Measurements from ENCODE around the gene MGAT1. TPM values are rescaled to one million over a fixed set of nuclear protein-coding genes. Genes with fewer than 3 reads are reported as not detected.
A peak's percentile ranks its signal among the peaks of the same experiment; 100 is the strongest.
"Not testable (repeated sequence)": the region's sequence is repeated elsewhere in the genome, so short reads cannot be mapped to it uniquely, and the experiment has no call there.

MGAT1 gene
- total RNA-seq, 2 experiments from 2014 or later = 141 to 142 TPM

GRCh38 chr5:180792287-180792964, 10.2 kb downstream of the MGAT1 start:
- Mint-ChIP-seq H3K27ac (no peak overlapping the region), H3K4me1 (peaks cover 42% of the 10 kb centered on the region), H3K4me3 (no peak overlapping the region), H3K36me3 (peaks cover 42% of the 10 kb centered on the region), H3K27me3 (no peaks in the 10 kb centered on the region), H3K9me3 (ENCODE audit: low read depth) (no peaks in the 10 kb centered on the region)
- DNase-seq (no peak), ATAC-seq (no peak)
- CTCF ChIA-PET = interaction anchor here (1.6 kb wide), 1 partner anchor 10 kb away, joined by 4 read pairs; no protein-coding TSS in a partner anchor

DNA sequence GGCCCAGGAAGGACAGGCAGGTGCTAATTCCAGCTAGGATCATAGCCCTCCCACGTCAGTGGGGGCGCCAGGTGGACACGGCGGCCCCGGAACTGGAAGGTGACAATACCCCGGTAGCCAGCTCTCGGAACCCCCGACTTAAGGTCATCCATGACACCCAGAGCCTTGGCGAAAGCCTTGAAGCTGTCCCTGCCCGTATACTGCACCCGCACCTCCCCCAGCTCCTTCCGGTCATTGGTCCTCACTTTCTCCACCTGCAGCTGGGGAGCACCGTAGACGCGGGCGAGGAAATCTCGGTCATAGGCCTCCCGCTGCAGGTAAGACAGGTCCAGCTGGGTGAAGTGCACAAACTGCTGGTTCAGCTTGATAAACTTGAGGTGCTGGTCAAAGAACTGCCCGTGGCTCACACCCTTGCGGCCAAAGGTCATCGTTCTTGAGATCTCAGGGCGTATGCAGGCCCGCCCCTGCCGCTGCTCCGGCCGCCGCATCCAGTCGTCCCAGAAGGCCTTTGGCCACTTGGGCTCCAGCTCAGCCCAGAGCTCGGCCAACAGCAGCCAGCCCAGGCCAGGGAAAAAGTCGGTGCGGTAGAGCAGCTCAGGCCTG, 10.9 kb downstream of the MGAT1 start:
- Mint-ChIP-seq H3K27me3 (no peaks in the 10 kb centered on the region), H3K4me3 (no peak overlapping the region), H3K36me3 (peaks cover 41% of the 10 kb centered on the region), H3K9me3 (ENCODE audit: low read depth) (no peaks in the 10 kb centered on the region), H3K4me1 (peaks cover 42% of the 10 kb centered on the region), H3K27ac (no peak overlapping the region)
- CTCF ChIA-PET = interaction anchor here (1.6 kb wide), 1 partner anchor 10 kb away, joined by 4 read pairs; no protein-coding TSS in a partner anchor
- DNase-seq (no peak), ATAC-seq (no peak)

- H3K4me1 Mint-ChIP-seq = peaks cover 33% of the 10 kb centered on the region
- H3K27ac Mint-ChIP-seq = no peak overlapping the region
- no peak for ATAC-seq
- CTCF ChIA-PET = interaction anchor here (1.6 to 2.1 kb wide), 2 partner anchors 40 to 42 kb away, joined by 4 to 5 read pairs; no protein-coding TSS in a partner anchor
- no peak overlapping the region for H3K4me3 Mint-ChIP-seq
- no peaks in the 10 kb centered on the region for H3K9me3 Mint-ChIP-seq (ENCODE audit: low read depth)
- peaks cover 32% of the 10 kb centered on the region for H3K36me3 Mint-ChIP-seq
- H3K27me3 Mint-ChIP-seq = no peaks in the 10 kb centered on the region
- no peak for DNase-seq
Measured at GRCh38 chr5:180790524-180790923, 12.1 kb downstream of the MGAT1 start.

DNA sequence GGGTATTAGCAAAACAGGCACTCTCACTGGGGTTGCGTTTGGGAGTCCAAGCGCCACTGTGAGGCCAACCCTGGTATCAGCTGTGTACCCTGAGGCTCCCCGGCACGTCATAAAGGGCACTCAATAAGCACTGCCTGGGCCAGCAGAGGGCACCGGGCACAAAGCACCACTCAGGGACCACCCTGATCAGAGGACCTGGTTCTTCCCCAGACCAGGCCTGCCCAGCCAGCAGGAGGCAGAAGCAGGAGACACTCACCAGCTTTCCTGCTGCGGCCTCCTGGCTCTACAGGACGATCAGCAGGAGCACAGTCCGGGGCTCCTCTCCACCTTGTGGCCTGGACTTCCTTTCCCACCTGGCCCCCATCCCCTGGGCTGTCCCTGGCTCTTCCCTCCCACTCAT, 12.6 kb downstream of the MGAT1 start:
- Mint-ChIP-seq H3K27ac (no peak overlapping the region), H3K27me3 (no peaks in the 10 kb centered on the region), H3K36me3 (peaks cover 29% of the 10 kb centered on the region), H3K9me3 (ENCODE audit: low read depth) (no peaks in the 10 kb centered on the region), H3K4me1 (peaks cover 29% of the 10 kb centered on the region), H3K4me3 (no peak overlapping the region)
- ATAC-seq (peak; percentile 38), DNase-seq (no peak)
- CTCF ChIA-PET = interaction anchor here (1.6 to 2.1 kb wide), 2 partner anchors 41 to 43 kb away, joined by 4 to 5 read pairs; no protein-coding TSS in a partner anchor

- ATAC-seq; H3K27me3 Mint-ChIP-seq; H3K27ac Mint-ChIP-seq; H3K9me3 Mint-ChIP-seq (ENCODE audit: low read depth); DNase-seq; H3K4me3 Mint-ChIP-seq: not testable (repeated sequence)
- CTCF ChIA-PET = interaction anchor here (1.6 to 2.1 kb wide), 2 partner anchors 15 to 42 kb away, joined by 4 to 5 read pairs; no protein-coding TSS in a partner anchor
- peaks cover 23% of the 10 kb centered on the region for H3K36me3 Mint-ChIP-seq
- H3K4me1 Mint-ChIP-seq = peaks cover 24% of the 10 kb centered on the region
Measured at GRCh38 chr5:180788651-180789410, 13.8 kb downstream of the MGAT1 start.

DNA sequence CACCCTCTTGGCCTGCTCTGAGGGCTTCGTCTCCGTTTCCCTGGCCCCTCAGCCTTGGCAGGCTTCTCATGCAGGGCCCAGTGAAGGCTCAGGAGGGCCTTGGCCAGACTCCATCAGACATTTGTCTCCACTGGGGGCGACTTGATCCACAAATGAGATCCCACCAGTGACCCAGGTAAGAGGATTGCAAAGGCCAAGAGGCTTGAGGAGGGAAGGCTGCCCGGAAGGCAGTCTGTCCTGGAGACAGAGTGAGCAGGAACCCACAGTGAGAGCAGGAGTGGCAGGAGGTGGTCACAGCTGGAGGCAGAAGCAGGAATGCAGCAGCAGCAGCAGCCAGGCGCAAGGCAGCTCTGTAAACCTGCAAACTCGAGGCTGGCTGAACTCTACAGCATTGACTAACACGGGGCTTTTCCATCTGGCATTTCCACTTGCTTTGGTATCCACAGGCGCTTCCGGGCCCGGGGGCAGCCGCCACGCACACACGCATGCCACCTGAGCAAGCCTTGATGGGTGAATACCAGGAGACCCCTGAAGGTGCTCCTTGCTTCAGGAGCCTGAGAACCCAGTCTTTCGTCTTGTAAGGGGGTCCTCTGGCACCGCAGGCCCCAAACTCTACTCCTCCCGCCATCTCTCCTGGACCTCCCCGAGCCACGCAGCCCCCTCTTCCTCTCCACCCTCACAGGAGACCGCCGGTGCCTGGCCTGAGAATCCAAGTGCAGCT, 14.7 kb downstream of the MGAT1 start:
- peaks cover 16% of the 10 kb centered on the region for H3K36me3 Mint-ChIP-seq
- peak overlapping the region; percentile 57 for H3K27ac Mint-ChIP-seq
- no peaks in the 10 kb centered on the region for H3K27me3 Mint-ChIP-seq
- no peaks in the 10 kb centered on the region for H3K9me3 Mint-ChIP-seq (ENCODE audit: low read depth)
- ATAC-seq (no peak), DNase-seq (no peak)
- no peak overlapping the region for H3K4me3 Mint-ChIP-seq
- CTCF ChIA-PET = interaction anchor here (1.6 to 1.8 kb wide), 2 partner anchors 8 to 16 kb away, joined by 4 to 8 read pairs; no protein-coding TSS in a partner anchor
- H3K4me1 Mint-ChIP-seq = peaks cover 16% of the 10 kb centered on the region

DNA sequence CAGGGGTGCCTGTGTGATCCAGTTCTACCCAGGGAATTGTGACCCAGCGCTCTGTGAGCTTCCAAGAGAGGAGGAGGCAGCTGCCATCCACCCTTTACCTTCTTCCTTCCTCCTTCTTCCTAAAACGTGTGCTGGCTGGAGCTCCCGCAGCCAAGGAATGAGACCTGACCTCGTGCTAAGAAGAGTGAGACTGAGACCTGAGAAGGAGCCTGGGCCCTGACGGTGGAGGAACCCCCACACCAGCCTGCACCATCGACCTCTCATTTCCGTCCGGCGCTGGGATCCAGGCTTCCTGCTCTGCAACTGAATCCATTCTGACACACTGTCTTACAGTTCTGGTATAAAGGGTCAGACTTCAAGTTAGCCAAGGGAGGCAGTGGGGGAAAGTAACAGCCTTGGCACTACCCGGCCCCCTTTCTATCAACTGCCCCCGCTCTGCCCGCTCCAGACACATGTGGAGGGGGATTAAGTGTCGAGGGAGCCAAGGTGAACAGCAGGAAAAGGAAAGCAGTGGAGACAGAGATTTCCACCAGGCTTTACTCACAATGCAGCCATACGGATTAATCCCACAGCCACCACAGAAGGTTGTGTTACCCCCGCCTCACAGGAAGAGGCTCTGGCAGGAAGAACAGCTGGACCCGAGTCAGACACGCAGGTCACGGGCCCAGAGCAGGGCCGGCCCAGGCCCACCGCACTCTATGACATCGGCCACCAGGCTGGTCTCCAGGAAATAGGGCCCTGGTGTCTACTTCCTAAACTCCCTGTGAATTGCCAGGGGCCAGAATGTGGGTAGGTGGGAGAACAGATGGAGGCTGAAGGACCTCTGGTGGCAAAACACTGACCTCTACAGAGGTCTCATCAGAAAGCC, 15.8 kb downstream of the MGAT1 start:
- CTCF ChIA-PET = interaction anchor here (1.8 kb wide), 1 partner anchor 9 kb away, joined by 8 read pairs; no protein-coding TSS in a partner anchor
- Mint-ChIP-seq H3K4me3 (no peak overlapping the region), H3K36me3 (peaks cover 14% of the 10 kb centered on the region), H3K27ac (peak overlapping the region; percentile 6), H3K4me1 (peaks cover 15% of the 10 kb centered on the region), H3K9me3 (ENCODE audit: low read depth) (no peaks in the 10 kb centered on the region), H3K27me3 (no peaks in the 10 kb centered on the region)
- DNase-seq (no peak), ATAC-seq (no peak)

DNA sequence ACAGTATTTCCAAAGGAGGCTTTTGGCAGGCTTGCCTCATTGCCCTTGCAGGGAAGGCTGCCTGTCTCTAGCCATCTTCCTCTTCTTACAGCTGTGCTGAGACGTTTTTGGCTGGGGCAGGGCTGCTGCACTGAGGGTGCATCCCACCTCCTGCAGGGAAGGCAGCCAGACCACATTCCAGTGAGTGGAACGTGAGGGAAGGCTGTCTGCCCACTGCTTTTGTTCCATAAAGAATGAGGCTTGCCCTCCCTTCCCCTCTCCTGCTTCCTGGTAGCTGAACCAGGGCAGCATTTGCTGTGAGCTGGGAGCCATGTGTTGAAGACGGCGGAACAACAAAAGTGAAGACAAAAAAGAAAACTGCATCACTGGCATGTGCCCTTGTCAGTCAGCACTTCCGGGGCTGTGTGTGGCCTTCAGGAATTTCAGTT, 16.8 kb downstream of the MGAT1 start:
- Mint-ChIP-seq H3K4me3 (no peak overlapping the region), H3K4me1 (peaks cover 15% of the 10 kb centered on the region), H3K36me3 (peaks cover 9% of the 10 kb centered on the region), H3K27me3 (no peaks in the 10 kb centered on the region), H3K9me3 (ENCODE audit: low read depth) (no peaks in the 10 kb centered on the region), H3K27ac (no peak overlapping the region)
- CTCF ChIA-PET = interaction anchor here (1.8 kb wide), 1 partner anchor 10 kb away, joined by 8 read pairs; no protein-coding TSS in a partner anchor
- no peak for ATAC-seq
- DNase-seq = no peak

DNA sequence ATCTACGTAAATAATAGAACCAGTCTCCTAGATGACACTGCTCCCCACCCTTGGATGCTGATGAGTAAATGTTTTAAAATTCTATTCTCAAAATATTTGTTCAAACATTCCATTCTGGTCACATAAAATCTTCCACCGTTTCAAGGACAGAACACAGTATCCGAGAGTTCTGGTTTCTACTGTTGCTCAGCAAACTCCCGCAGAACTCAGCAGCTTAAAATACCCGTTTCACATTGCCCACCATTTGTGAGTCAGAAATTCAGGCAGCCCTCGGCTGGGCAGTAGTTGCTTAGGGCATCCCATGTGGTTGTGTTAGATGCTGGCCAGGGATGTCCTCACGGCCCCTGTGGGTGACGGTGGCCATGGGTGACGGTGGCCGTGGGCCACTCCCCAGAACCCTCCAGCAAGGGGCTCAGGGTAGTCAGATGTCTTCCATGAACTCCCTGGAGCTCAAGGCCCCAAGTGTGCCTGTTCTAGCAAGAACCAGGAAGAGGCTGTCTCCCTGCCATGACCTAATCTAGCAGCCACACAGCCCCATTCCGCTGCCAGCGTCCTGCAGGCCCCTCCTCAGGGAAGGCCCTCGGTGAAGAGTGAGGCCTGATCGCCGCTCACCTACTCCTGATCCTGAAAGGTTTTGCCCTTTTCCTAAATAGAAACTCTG, 17.4 kb downstream of the MGAT1 start:
- no peak overlapping the region for H3K27ac Mint-ChIP-seq
- DNase-seq = no peak
- no peak overlapping the region for H3K4me3 Mint-ChIP-seq
- CTCF ChIA-PET = interaction anchor here (0.6 to 1.2 kb wide), 8 partner anchors 11 to 371 kb away, joined by 3 to 7 read pairs (median 4); no protein-coding TSS in a partner anchor
- peaks cover 14% of the 10 kb centered on the region for H3K4me1 Mint-ChIP-seq
- no peaks in the 10 kb centered on the region for H3K9me3 Mint-ChIP-seq (ENCODE audit: low read depth)
- no peak for ATAC-seq
- H3K27me3 Mint-ChIP-seq = no peaks in the 10 kb centered on the region
- H3K36me3 Mint-ChIP-seq = peaks cover 7% of the 10 kb centered on the region

DNA sequence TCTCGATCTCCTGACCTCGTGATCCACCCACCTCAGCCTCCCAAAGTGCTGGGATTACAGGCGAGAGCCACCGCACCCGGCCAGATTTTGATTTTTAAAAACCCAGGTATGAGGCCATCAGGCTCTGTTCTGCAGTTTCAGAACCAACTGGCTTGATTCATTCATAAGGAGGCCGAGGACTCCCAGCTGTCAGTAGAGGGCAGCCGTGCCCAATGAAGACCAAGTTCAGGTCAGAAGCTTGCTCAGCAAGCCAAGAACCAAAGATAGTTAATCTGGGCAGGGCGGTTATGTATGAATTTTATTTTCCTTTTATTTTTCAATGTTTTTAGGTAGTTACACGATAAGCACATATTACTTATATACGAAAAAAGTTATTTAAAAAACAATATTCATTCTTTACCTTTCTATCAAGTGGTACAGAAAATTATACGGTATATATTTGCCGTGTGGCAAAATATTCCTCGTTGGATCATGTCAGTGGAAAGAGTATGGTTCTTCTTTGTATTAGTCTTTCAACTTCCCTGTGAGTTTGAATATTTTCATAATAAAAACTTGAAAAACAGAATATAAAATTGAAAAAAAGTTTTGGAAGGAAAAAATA, 18.0 kb downstream of the MGAT1 start:
- Mint-ChIP-seq H3K4me3 (no peak overlapping the region), H3K36me3 (peaks cover 6% of the 10 kb centered on the region), H3K4me1 (peaks cover 11% of the 10 kb centered on the region), H3K9me3 (ENCODE audit: low read depth) (no peaks in the 10 kb centered on the region), H3K27me3 (no peaks in the 10 kb centered on the region), H3K27ac (no peak overlapping the region)
- peak; percentile 83 for DNase-seq
- peak; percentile 77 for ATAC-seq
- CTCF ChIA-PET = interaction anchor here (0.6 to 1.2 kb wide), 9 partner anchors 11 to 372 kb away, joined by 3 to 7 read pairs (median 4); no protein-coding TSS in a partner anchor

DNA sequence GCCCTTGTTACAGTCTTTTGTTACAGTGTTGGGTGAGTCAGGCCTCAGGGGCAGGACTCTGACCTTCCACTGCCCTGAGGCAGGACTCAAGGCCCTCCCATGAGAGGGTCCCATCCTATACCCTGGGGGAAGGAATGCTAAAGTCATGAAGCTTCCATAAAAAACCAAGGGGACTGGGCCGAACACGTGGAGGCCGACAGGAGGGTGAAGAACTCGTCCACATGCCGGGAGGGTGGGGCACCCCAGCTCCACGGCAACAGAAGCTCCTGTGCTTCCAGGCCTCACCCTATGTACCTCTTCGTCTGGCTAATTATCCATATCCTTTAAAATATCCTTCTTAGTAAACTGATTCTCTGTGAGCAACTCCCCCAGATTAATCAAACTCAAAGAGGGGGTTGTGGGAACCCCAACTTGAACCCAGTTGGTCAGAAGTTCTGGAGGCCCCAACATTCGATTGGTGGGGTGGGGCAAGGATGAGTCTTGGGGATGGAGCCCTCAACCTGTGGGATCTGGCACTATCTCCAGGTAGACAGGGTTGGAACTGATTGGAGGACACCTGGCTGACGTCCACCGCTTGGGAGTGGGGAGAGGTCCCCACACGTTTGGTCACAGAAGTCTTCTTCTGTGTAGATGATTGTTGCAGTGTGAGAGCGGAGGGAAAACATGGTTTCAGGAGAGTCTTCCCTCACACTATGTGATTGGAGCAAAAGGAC, 19.1 kb downstream of the MGAT1 start:
- peaks cover 11% of the 10 kb centered on the region for H3K4me1 Mint-ChIP-seq
- no peak overlapping the region for H3K27ac Mint-ChIP-seq
- no peaks in the 10 kb centered on the region for H3K9me3 Mint-ChIP-seq (ENCODE audit: low read depth)
- no peak for ATAC-seq
- CTCF ChIA-PET = interaction anchor here (1.1 to 1.2 kb wide), 6 partner anchors 15 to 87 kb away, joined by 3 to 6 read pairs (median 4); no protein-coding TSS in a partner anchor
- H3K27me3 Mint-ChIP-seq = no peaks in the 10 kb centered on the region
- DNase-seq = no peak
- peaks cover 2% of the 10 kb centered on the region for H3K36me3 Mint-ChIP-seq
- H3K4me3 Mint-ChIP-seq = no peak overlapping the region

Data from activated CD8-positive, alpha-beta memory T cell treated with anti-CD3 and anti-CD28 coated beads, Interleukin-2, amount 10 ng/mL, durations not matched to agents 7 days and 5 days (primary cell).